ENCODE results near the gene CD47.
A peak's percentile ranks its signal among the peaks of the same experiment; 100 is the strongest.

CD47 gene

DNA sequence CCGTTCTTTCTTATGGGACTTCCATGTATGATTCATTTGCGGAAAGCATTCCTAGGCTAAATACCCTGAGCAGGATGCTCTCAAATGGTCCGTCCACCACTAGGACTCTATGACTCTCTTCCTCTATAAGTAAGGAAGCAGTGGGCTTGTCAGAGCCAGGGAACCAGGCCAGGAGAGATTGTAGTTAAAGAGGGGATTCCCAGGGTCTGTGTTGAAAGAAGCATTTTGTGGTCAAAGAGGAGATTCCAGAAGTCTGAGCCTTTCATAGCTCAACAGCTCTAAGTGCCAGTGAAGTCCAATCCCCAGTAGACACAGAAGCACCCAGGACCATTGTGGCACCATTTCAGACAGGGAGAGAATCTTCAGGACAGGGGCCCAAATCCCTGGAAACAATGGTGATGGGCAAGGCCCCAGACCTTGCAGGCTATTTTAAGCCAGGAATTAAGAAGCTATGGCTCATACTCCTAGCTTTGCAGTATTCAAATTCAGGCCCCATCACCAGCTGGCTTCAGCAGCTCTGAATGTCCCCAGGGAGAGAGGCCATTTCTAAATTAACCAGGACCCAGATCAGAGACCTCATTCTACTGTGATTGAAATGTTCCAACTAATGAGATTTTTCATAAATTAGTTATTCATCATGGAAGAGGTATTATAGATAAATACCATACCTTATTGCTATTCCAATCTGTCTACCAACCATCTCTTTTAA lies 81.7 kb downstream of the CD47 start:
- DNase-seq, result no peak

DNA sequence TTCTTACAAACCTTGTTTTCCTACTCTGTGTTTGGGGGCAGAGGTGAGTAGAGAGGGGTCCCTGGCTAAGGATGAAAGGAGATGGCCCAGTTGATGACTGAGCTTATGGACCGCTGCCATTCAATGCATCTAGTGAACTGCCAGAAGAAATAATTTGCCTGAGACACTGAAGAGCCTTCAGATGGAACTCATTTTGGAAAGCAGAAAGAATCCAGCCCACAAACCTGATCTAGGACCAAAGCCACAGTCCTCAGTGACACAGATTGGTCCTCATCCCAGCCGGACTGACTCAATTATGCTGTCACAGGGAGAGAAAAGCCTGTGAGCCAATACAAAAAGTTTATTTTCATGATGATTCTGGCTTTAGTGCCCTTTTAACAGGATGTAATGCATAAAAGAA lies 82.7 kb downstream of the CD47 start:
- no peak for DNase-seq

DNA sequence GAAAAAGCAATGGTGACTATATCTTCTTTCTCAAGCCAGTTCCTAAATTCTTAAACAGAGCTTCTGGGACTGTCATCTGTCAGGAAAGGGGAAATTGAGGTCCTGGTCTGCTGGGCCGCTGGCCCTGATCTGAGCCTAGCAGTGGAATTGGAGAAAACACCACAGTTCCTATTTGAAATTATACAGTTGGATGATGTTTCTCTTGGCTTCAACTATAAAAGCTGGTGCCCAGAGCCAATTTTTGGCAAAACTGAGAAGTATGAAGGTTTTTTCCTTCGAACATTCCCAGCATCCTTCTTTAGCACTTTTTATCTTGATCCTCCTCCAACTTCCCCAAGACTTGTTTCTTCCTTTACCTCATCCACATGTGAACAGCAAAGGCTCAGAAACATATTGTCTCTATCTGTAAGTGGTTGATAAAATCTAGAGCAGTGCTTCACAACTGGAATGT lies 83.9 kb downstream of the CD47 start:
- no peak for DNase-seq

- no peak for DNase-seq
These were observed 84.6 kb downstream of the CD47 start for GRCh38 chr3:108006077-108006771.

- DNase-seq, result peak; percentile 74 to 82
These were observed 86.2 kb downstream of the CD47 start for GRCh38 chr3:108004647-108005046.

DNA sequence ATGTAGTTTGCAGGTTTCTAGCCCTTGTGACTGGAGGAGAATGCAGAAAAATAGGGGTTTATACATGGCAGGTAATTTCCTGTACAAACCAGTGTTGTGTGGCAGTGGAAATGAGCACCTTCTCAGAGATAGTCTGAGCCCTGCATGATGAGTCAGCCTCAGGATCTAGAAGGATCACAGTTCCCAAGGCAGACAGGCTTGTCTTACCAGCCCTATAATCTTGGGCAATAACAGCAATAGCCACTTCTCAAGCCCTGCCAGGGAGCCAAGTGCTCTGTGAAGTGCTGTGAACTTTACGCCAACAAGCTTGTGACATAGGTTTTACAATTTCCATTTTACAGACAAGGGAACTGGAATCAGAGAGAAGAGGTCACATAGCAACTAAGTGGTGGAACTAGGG lies 89.4 kb downstream of the CD47 start:
- DNase-seq, result no peak

- no peak for DNase-seq
These were observed 91.5 kb downstream of the CD47 start for GRCh38 chr3:107999215-107999775.

DNA sequence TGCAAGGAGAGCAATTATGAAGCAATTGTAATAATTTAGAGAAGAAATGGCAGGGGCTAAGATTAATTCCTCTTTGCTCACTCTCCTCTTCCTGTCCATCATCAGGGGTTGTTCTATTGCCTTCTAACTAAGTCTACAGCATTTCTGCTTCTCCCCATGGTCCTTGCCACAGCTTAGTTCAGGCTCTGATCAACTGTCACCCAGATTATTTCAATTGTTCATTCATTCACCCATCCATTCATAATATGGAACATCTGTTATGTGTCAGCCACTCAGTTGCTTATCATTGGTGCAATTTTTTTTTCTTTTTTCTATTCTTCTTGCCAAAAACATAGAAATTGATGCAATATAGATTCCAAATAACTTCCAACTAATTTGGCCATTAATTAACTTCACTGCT lies 93.2 kb downstream of the CD47 start:
- no peak for DNase-seq

DNA sequence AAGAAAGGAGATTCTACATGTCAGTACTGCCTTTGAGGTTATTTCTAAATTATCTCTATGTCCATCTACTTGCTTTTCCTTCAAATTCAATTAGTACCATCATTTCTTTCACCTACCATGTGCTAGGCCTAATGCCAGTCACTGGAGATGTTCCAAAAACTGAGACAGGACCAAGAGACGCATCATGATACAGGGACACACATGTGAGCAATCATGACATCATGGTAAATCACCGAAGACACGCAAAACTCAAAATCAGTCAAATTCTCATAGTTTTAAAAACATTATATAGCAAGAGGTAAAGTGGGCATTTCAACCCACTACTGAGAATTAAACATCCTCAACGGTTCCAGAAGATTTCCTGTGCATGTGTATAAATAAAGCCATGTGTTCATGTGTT lies 95.0 kb downstream of the CD47 start:
- DNase-seq, result no peak

- DNase-seq, result no peak
These were observed 95.7 kb downstream of the CD47 start for GRCh38 chr3:107994956-107995715.

GRCh38 chr3:107994181-107994580 lies 96.7 kb downstream of the CD47 start:
- DNase-seq, result no peak

DNA sequence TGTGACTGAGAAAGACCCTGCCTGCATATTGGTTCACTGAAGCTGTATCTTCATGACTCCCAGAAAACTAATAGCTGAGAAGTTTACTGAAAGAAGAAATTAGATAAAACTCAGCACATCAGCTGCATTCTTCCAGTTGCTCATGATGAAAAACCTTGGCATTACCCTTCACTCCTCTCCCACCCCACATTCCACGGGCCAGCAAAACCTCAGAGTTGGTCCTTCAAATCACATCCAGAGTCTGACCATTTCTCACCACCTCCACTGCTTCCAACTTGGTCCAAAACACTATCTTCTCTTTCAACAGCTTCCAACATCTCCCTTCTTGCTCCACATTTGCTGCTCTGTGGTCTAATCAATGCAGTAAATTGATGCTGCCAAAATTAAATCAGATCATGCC lies 97.1 kb downstream of the CD47 start:
- no peak for DNase-seq

Measured in AML-193 (cell line).